ENCODE results near the gene UBA6. TPM values are rescaled to one million over a fixed set of nuclear protein-coding genes. Genes with fewer than 3 reads are reported as not detected.

UBA6 gene
- total and polyA plus RNA-seq, 2 of the 4 experiments (the other 2 are of a cell fraction), result 29.2 to 268 TPM

DNA sequence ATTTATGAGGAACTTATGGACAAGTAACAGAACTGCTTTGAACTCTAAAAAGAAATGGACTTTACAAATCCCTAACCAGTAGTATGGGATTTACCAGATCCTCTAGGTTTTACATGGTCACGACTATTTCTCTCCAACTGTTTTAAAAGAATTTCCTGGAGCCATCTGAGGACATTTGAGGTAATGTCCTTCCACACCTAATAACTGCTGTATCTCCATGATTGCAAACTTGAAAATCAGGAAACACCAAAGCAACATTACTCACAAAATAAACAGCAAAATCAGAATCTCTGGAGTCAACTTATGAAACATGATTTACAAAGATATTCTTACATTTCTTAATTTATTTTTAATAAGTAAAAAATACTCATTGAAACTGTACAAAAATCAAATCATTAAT, 84.5 kb downstream of the UBA6 start:
- ChIA-PET POLR2A (ENCODE audit: unreplicated experiment) (no interaction called here), CTCF (no interaction called here)
- no peaks in the 10 kb centered on the region for H4K20me1 ChIP-seq (ENCODE audit: insufficient read depth, low read length)
- no peaks in the 10 kb centered on the region for H3K79me1 ChIP-seq (ENCODE audit: low read depth in 1 of 2, low read length in 2 of 2)
- dilution Hi-C loops (cut with HindIII; ENCODE audit: low sequenced_read_pairs, unreplicated experiment) (no loop called here), in situ Hi-C loops (cut with MboI; ENCODE audit: low sequenced_read_pairs) (no loop called here), intact Hi-C loops (cut with micrococcal nuclease) (no loop called here)
- H3K36me3 ChIP-seq (ENCODE audit: control insufficient read depth, insufficient read depth, low read length), result peaks cover 10% of the 10 kb centered on the region
- no peak overlapping the region for H3K27ac ChIP-seq (ENCODE audit: insufficient read depth, low read length)
- BruUV-seq (replicated peaks), result no TSS peak
- H3K9ac ChIP-seq (ENCODE audit: low read depth, low read length), result no peak overlapping the region
- H3K56ac ChIP-seq (ENCODE audit: extremely low read depth, insufficient read depth, low read length), result no peak overlapping the region
- no peak overlapping the region for H3K4me3 ChIP-seq (ENCODE audit: insufficient read depth, low read depth, low read length)
- H4K8ac ChIP-seq (ENCODE audit: low read depth in 2 of 2, low read length in 2 of 2), result no peak overlapping the region
- no peak overlapping the region for H2BK120ac ChIP-seq (ENCODE audit: low read depth, low read length)
- TF ChIP-seq RCOR1 (IDR thresholded peaks at IDR 0.05; ENCODE audit: insufficient replicate concordance, low read length) (no peak), RAD21 (IDR thresholded peaks at IDR 0.05; ENCODE audit: low read length) (no peak), RFX5 (IDR thresholded peaks at IDR 0.05; ENCODE audit: low read depth, low read length) (no peak), CEBPB (IDR thresholded peaks at IDR 0.05; ENCODE audit: low read depth, low read length) (no peak), MAZ (IDR thresholded peaks at IDR 0.05; ENCODE audit: borderline replicate concordance, low read depth, low read length) (no peak), CHD1 (IDR thresholded peaks at IDR 0.05; ENCODE audit: low read depth, low read length) (no peak), MXI1 (IDR thresholded peaks at IDR 0.05; ENCODE audit: borderline replicate concordance, low read depth, low read length) (no peak), NFE2L2 (IDR thresholded peaks at IDR 0.05; ENCODE audit: low read depth, low read length) (no peak), BHLHE40 (IDR thresholded peaks at IDR 0.05; ENCODE audit: low read depth, low read length) (no peak), MAFK (IDR thresholded peaks at IDR 0.05; ENCODE audit: low read depth, low read length) (no peak)
- TF ChIP-seq, protein P1, sequence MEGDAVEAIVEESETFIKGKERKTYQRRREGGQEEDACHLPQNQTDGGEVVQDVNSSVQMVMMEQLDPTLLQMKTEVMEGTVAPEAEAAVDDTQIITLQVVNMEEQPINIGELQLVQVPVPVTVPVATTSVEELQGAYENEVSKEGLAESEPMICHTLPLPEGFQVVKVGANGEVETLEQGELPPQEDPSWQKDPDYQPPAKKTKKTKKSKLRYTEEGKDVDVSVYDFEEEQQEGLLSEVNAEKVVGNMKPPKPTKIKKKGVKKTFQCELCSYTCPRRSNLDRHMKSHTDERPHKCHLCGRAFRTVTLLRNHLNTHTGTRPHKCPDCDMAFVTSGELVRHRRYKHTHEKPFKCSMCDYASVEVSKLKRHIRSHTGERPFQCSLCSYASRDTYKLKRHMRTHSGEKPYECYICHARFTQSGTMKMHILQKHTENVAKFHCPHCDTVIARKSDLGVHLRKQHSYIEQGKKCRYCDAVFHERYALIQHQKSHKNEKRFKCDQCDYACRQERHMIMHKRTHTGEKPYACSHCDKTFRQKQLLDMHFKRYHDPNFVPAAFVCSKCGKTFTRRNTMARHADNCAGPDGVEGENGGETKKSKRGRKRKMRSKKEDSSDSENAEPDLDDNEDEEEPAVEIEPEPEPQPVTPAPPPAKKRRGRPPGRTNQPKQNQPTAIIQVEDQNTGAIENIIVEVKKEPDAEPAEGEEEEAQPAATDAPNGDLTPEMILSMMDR (conservative IDR thresholded peaks at IDR 0.05; ENCODE audit: low read depth, low read length), result no peak
- TF ChIP-seq, protein P2, sequence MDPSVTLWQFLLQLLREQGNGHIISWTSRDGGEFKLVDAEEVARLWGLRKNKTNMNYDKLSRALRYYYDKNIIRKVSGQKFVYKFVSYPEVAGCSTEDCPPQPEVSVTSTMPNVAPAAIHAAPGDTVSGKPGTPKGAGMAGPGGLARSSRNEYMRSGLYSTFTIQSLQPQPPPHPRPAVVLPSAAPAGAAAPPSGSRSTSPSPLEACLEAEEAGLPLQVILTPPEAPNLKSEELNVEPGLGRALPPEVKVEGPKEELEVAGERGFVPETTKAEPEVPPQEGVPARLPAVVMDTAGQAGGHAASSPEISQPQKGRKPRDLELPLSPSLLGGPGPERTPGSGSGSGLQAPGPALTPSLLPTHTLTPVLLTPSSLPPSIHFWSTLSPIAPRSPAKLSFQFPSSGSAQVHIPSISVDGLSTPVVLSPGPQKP (IDR thresholded peaks at IDR 0.05; ENCODE audit: borderline replicate concordance, low read depth, low read length), result no peak
- TF ChIP-seq, protein P3, sequence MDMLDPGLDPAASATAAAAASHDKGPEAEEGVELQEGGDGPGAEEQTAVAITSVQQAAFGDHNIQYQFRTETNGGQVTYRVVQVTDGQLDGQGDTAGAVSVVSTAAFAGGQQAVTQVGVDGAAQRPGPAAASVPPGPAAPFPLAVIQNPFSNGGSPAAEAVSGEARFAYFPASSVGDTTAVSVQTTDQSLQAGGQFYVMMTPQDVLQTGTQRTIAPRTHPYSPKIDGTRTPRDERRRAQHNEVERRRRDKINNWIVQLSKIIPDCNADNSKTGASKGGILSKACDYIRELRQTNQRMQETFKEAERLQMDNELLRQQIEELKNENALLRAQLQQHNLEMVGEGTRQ (IDR thresholded peaks at IDR 0.05; ENCODE audit: low read depth, low read length), result no peak
- no peaks in the 10 kb centered on the region for H3K27me3 ChIP-seq (ENCODE audit: control insufficient read depth, insufficient read depth, low read length)
- no peak for DNase-seq
- no peak overlapping the region for H2AK9ac ChIP-seq (replicated peaks; ENCODE audit: low read depth, low read length, poor library complexity)
- H3K23ac ChIP-seq (ENCODE audit: low read depth, low read length), result no peak overlapping the region
- H3K4ac ChIP-seq (ENCODE audit: low read depth, low read length), result no peak overlapping the region
- no peak for ATAC-seq (ENCODE audit: low read depth)
- H2BK20ac ChIP-seq (ENCODE audit: low read depth, low read length), result no peak overlapping the region
- H2BK5ac ChIP-seq (ENCODE audit: low read depth, low read length, poor library complexity, severe bottlenecking), result no peak overlapping the region
- no peak overlapping the region for H2BK15ac ChIP-seq (ENCODE audit: low read depth, low read length)
- H3K9me1 ChIP-seq (ENCODE audit: insufficient read depth, low read length), result no peaks in the 10 kb centered on the region
- H3K4me1 ChIP-seq (ENCODE audit: control insufficient read depth, insufficient read depth, low read length), result no peaks in the 10 kb centered on the region
- H2AFZ ChIP-seq (replicated peaks; ENCODE audit: low read length, poor library complexity), result no peak overlapping the region
- WGBS, 2 experiments (ENCODE audit: extremely low coverage in 2 of 2, insufficient read length in 1 of 2), result no CpG with 5 or more reads among the region's 1 CpG
- H2AK5ac ChIP-seq (ENCODE audit: low read depth, low read length), result no peak overlapping the region
- no peak overlapping the region for H4K91ac ChIP-seq (ENCODE audit: insufficient read depth, low read depth, low read length)
- H3K4me2 ChIP-seq (ENCODE audit: low read depth, low read length), result no peak overlapping the region
- no peaks in the 10 kb centered on the region for H3K9me3 ChIP-seq (ENCODE audit: control insufficient read depth, insufficient read depth, low read length)
- H4K5ac ChIP-seq (ENCODE audit: low read depth, low read length), result no peak overlapping the region
- H3K14ac ChIP-seq (replicated peaks; ENCODE audit: low read depth, low read length), result no peak overlapping the region
- no peak overlapping the region for H3K18ac ChIP-seq (ENCODE audit: low read depth, low read length)
